DMS114 treated with DMSO at 0.1 percent for 48 hours (cell line): ENCODE measurements around the gene RAB37.

Source experiments
- DNase-seq: peaks from one replicate; lab custom pipeline; 2025; ENCODE audit not compliant: unreplicated experiment; lab: John Stamatoyannopoulos, UW

RAB37 gene

GRCh38 chr17:74728033-74728701 lies 8.9 kb upstream of the RAB37 start:
- DNase-seq, result no peak

GRCh38 chr17:74728702-74729075 lies 8.4 kb upstream of the RAB37 start:
- DNase-seq, result no peak

- DNase-seq, result no peak
Measured at GRCh38 chr17:74729368-74729767, 7.7 kb upstream of the RAB37 start.

GRCh38 chr17:74729866-74730265 lies 7.2 kb upstream of the RAB37 start:
- DNase-seq, result no peak

DNA sequence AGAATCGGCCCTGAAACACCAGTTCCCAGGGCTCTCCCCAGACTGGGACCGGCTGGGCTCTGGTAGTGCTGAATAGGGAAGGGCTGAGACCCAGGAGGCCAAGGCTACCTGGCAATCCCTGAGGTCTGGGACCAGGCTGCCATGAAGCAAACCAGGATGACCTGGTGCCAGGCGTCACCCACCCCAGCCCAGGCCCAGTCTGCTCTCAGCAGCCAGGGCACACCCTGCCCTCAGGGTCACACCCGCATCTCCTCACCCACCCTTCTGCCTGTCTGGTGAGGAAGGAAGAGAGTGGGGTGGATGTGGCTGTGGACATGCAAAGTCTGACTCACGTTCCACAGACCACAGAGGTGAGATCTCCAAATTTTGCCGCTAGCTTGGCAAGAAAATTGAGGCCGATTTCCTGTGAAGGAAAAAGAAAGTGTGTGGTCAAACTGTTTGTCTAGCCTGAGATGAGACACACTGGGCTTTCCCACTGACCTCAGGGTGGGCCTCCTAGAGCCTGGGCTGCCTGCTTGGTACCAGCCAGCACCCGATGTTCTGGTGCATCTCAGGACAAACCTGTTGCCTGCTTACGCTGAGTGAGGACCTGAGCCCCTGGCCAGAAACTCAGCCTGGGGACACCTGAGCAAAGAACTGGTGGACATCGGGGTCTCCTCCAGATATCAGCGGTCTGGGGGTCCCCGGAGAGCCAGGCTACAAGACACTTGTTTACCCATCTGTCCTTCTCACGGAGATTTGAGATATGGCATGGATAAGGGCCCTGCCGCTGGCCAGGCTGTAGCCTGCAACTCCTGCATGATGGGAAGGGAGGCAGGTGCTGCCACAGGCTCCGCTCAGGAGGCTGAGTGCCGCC lies 6.3 kb upstream of the RAB37 start:
- DNase-seq, result no peak

DNA sequence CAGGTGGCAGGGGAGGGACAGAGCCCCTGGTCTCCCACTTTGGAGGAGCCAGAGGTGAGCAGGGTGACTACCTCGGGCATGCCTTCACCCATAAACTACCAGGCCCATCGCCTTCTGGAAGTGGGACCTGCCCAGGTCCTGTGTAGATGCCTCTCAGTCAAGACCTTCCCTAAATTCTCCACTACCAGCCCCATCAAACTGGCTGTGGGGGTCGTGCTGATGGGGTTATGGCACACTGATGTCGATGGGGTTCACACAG lies 5.8 kb upstream of the RAB37 start:
- DNase-seq, result no peak

- no peak for DNase-seq
Measured at GRCh38 chr17:74732042-74732867, 4.8 kb upstream of the RAB37 start.

- no peak for DNase-seq
Measured at GRCh38 chr17:74733365-74734122, 3.5 kb upstream of the RAB37 start.

DNA sequence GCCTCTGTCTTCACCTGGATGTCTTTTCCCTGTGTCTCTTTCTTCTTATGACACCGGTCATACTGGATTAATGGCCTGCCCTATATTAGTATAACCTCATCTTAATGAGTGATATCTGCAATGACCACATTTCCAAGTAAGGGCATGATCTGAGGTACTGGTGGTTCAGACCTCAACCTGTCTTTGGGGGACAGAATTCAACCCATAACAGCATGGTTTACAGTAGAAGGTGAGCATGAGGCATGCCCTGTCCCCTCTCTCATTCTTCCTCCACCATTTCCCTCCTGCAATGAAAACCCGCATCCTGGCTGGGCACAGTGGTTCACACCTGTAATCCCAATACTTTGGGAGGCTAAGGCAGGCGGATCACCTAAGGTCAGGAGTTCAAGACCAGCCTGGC lies 2.8 kb upstream of the RAB37 start:
- no peak for DNase-seq

- no peak for DNase-seq
Measured at GRCh38 chr17:74737299-74738050, 419 bp downstream of the RAB37 start.

- no peak for DNase-seq
Measured at GRCh38 chr17:74738051-74738996, 1.3 kb downstream of the RAB37 start.

GRCh38 chr17:74739227-74739831 lies 2.3 kb downstream of the RAB37 start:
- no peak for DNase-seq

- DNase-seq, result no peak
Measured at GRCh38 chr17:74740173-74740572, 3.1 kb downstream of the RAB37 start.

DNA sequence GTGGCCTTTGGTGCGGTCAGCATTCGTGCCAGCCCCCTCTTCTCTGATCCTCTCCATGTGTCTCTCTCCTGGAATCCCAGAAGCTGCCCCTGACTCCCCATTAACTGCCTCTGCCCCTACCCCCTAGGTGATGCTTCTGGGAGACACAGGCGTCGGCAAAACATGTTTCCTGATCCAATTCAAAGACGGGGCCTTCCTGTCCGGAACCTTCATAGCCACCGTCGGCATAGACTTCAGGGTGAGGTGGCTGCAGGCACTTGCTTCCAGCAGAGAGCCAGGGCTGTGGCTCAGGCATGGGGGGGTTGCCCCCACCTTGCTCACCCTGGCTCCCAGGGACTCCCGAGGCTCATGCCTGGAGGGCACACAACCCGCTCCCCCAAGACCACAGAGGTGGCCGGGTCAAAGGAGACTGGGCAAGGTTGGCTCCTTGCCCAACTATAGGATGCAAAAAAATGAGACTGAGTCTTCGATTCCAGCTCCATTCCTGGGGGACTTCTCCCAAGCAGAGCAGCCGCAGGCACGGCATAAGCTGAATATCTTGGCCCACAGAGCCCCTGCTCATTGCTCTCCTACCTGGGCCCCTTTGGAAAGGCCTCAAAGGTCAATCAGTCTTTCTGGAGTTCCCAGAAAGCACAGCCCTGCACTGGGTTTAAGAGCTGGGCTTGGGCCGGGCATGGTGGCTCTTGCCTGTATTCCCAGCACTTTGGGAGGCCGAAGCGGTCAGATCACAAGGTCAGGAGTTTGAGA lies 3.8 kb downstream of the RAB37 start:
- DNase-seq, result no peak

- DNase-seq, result no peak
Measured at GRCh38 chr17:74742153-74742515, 5.1 kb downstream of the RAB37 start.

- DNase-seq, result no peak
Measured at GRCh38 chr17:74742978-74743545, 6.0 kb downstream of the RAB37 start.

- no peak for DNase-seq
Measured at GRCh38 chr17:74743755-74744154, 6.7 kb downstream of the RAB37 start.

GRCh38 chr17:74744349-74744713 lies 7.3 kb downstream of the RAB37 start:
- DNase-seq, result no peak
